ENCODE data around the gene MYO1E. TPM values are rescaled to one million over a fixed set of nuclear protein-coding genes. Genes with fewer than 3 reads are reported as not detected.

The MYO1E gene
- total and polyA plus RNA-seq, 7 experiments from 2014 or later, result 2.3 to 67.1 (median 3.7) TPM; not detected in 2

GRCh38 chr15:59330649-59331048 lies 42.0 kb downstream of the MYO1E start:
- Histone ChIP-seq H3K4me1 (ENCODE audit: control insufficient read depth in 2 of 2, insufficient read depth in 2 of 2, low read length in 2 of 2) (no peaks in the 10 kb centered on the region), H3K27me3 (ENCODE audit: control insufficient read depth in 2 of 2, insufficient read depth in 2 of 2, low read length in 2 of 2) (no peaks in the 10 kb centered on the region), H3K4me3 (ENCODE audit: low read length) (no peak overlapping the region), H3K9me3 (ENCODE audit: control insufficient read depth in 2 of 3, low read length in 3 of 3) (no peaks in the 10 kb centered on the region), H3K36me3 (ENCODE audit: control insufficient read depth in 2 of 3, insufficient read depth in 3 of 3, low read length in 3 of 3) (no peaks in the 10 kb centered on the region), H3K27ac (ENCODE audit: low read depth, low read length) (no peak overlapping the region)
- intact Hi-C loops (cut with micrococcal nuclease), result no loop called here
- no peak for ATAC-seq
- H3K9me3 Mint-ChIP-seq, result no peaks in the 10 kb centered on the region
- ChIA-PET POLR2A (no interaction called here), CTCF (no interaction called here)
- peaks cover 0 to 23% (median 6%) of the 10 kb centered on the region in 5 donors for H3K27me3 Mint-ChIP-seq
- H3K4me3 Mint-ChIP-seq, result no peak overlapping the region
- H3K4me1 Mint-ChIP-seq, result peaks cover 0 to 20% (median 0%) of the 10 kb centered on the region in 7 donors
- H3K27ac Mint-ChIP-seq, result no peak overlapping the region
- H3K36me3 Mint-ChIP-seq, result peaks cover 0 to 2% (median 0%) of the 10 kb centered on the region in 5 donors
- DNase-seq, result no peak

- no peak for ATAC-seq
These were observed 42.9 kb downstream of the MYO1E start for GRCh38 chr15:59329570-59330350.

GRCh38 chr15:59329091-59329490 lies 43.6 kb downstream of the MYO1E start:
- intact Hi-C loops (cut with micrococcal nuclease), result no loop called here
- Histone ChIP-seq H3K27me3 (ENCODE audit: control insufficient read depth in 2 of 2, insufficient read depth in 2 of 2, low read length in 2 of 2) (no peaks in the 10 kb centered on the region), H3K4me3 (ENCODE audit: low read length) (no peak overlapping the region), H3K36me3 (ENCODE audit: control insufficient read depth in 2 of 3, insufficient read depth in 3 of 3, low read length in 3 of 3) (no peaks in the 10 kb centered on the region), H3K4me1 (ENCODE audit: control insufficient read depth in 2 of 2, insufficient read depth in 2 of 2, low read length in 2 of 2) (no peaks in the 10 kb centered on the region), H3K9me3 (ENCODE audit: control insufficient read depth in 2 of 3, low read length in 3 of 3) (no peaks in the 10 kb centered on the region), H3K27ac (ENCODE audit: low read depth, low read length) (no peak overlapping the region)
- Mint-ChIP-seq H3K9me3 (no peaks in the 10 kb centered on the region), H3K36me3 (peaks cover 0 to 2% (median 0%) of the 10 kb centered on the region in 5 donors), H3K27ac (no peak overlapping the region), H3K27me3 (peaks cover 0 to 25% (median 6%) of the 10 kb centered on the region in 5 donors), H3K4me1 (peaks cover 0 to 20% (median 0%) of the 10 kb centered on the region in 7 donors), H3K4me3 (no peak overlapping the region)
- no peak for ATAC-seq
- DNase-seq, result no peak
- ChIA-PET CTCF (no interaction called here), POLR2A (no interaction called here)

More at GRCh38 chr15:59329570-59330350, 42.9 kb downstream of the MYO1E start:
- Histone ChIP-seq H3K9me3 (ENCODE audit: control insufficient read depth in 2 of 3, low read length in 3 of 3) (no peaks in the 10 kb centered on the region), H3K36me3 (ENCODE audit: control insufficient read depth in 2 of 3, insufficient read depth in 3 of 3, low read length in 3 of 3) (no peaks in the 10 kb centered on the region), H3K4me3 (ENCODE audit: low read length) (no peak overlapping the region), H3K27ac (ENCODE audit: low read depth, low read length) (no peak overlapping the region), H3K4me1 (ENCODE audit: control insufficient read depth in 2 of 2, insufficient read depth in 2 of 2, low read length in 2 of 2) (no peaks in the 10 kb centered on the region), H3K27me3 (ENCODE audit: control insufficient read depth in 2 of 2, insufficient read depth in 2 of 2, low read length in 2 of 2) (no peaks in the 10 kb centered on the region)
- H3K9me3 Mint-ChIP-seq, result no peaks in the 10 kb centered on the region
- H3K36me3 Mint-ChIP-seq, result peaks cover 0 to 2% (median 0%) of the 10 kb centered on the region in 5 donors
- H3K4me1 Mint-ChIP-seq, result peaks cover 0 to 20% (median 0%) of the 10 kb centered on the region in 7 donors
- POLR2A ChIA-PET, result no interaction called here
- CTCF ChIA-PET, result no interaction called here
- no peak for DNase-seq
- H3K27ac Mint-ChIP-seq, result no peak overlapping the region
- no peak overlapping the region for H3K4me3 Mint-ChIP-seq
- H3K27me3 Mint-ChIP-seq, result peaks cover 0 to 23% (median 6%) of the 10 kb centered on the region in 5 donors
- intact Hi-C loops (cut with micrococcal nuclease), result no loop called here

GRCh38 chr15:59327942-59328341 lies 44.7 kb downstream of the MYO1E start:
- Mint-ChIP-seq H3K27me3 (peaks cover 0 to 25% (median 6%) of the 10 kb centered on the region in 5 donors), H3K4me1 (peaks cover 0 to 13% (median 0%) of the 10 kb centered on the region in 7 donors), H3K36me3 (peaks cover 0 to 2% (median 0%) of the 10 kb centered on the region in 5 donors), H3K4me3 (no peak overlapping the region), H3K9me3 (no peaks in the 10 kb centered on the region), H3K27ac (peak overlapping the region in 1 of 9 donors; percentile 58)
- Histone ChIP-seq H3K9me3 (ENCODE audit: control insufficient read depth in 2 of 3, low read length in 3 of 3) (no peaks in the 10 kb centered on the region), H3K27me3 (ENCODE audit: control insufficient read depth in 2 of 2, insufficient read depth in 2 of 2, low read length in 2 of 2) (no peaks in the 10 kb centered on the region), H3K27ac (ENCODE audit: low read depth, low read length) (no peak overlapping the region), H3K36me3 (ENCODE audit: control insufficient read depth in 2 of 3, insufficient read depth in 3 of 3, low read length in 3 of 3) (no peaks in the 10 kb centered on the region), H3K4me3 (ENCODE audit: low read length) (no peak overlapping the region), H3K4me1 (ENCODE audit: control insufficient read depth in 2 of 2, insufficient read depth in 2 of 2, low read length in 2 of 2) (no peaks in the 10 kb centered on the region)
- intact Hi-C loops (cut with micrococcal nuclease), result no loop called here
- CTCF ChIA-PET, result no interaction called here
- POLR2A ChIA-PET, result no interaction called here
- ATAC-seq (peak; percentile 79), DNase-seq (no peak)

GRCh38 chr15:59326856-59327255 lies 45.8 kb downstream of the MYO1E start:
- Mint-ChIP-seq H3K9me3 (no peaks in the 10 kb centered on the region), H3K4me3 (no peak overlapping the region), H3K4me1 (peaks cover 0 to 19% (median 6%) of the 10 kb centered on the region in 7 donors), H3K27me3 (peaks cover 0 to 22% (median 6%) of the 10 kb centered on the region in 5 donors), H3K36me3 (peaks cover 0 to 2% (median 0%) of the 10 kb centered on the region in 5 donors), H3K27ac (no peak overlapping the region)
- no peak for ATAC-seq
- DNase-seq, result no peak
- Histone ChIP-seq H3K27ac (ENCODE audit: low read depth, low read length) (no peak overlapping the region), H3K4me3 (ENCODE audit: low read length) (no peak overlapping the region), H3K27me3 (ENCODE audit: control insufficient read depth in 2 of 2, insufficient read depth in 2 of 2, low read length in 2 of 2) (no peaks in the 10 kb centered on the region), H3K9me3 (ENCODE audit: control insufficient read depth in 2 of 3, low read length in 3 of 3) (no peaks in the 10 kb centered on the region), H3K36me3 (ENCODE audit: control insufficient read depth in 2 of 3, insufficient read depth in 3 of 3, low read length in 3 of 3) (no peaks in the 10 kb centered on the region), H3K4me1 (ENCODE audit: control insufficient read depth in 2 of 2, insufficient read depth in 2 of 2, low read length in 2 of 2) (no peaks in the 10 kb centered on the region)
- intact Hi-C loops (cut with micrococcal nuclease), result no loop called here
- ChIA-PET POLR2A (no interaction called here), CTCF (no interaction called here)

- Mint-ChIP-seq H3K4me3 (peak overlapping the region in 1 of 10 donors; percentile 15), H3K9me3 (peaks cover 0 to 15% (median 0%) of the 10 kb centered on the region in 11 donors), H3K36me3 (peaks cover 0 to 15% (median 0%) of the 10 kb centered on the region in 5 donors), H3K27ac (peak overlapping the region in 5 of 9 donors; percentile 1 to 69 (median 44)), H3K4me1 (peaks cover 0 to 15% (median 6%) of the 10 kb centered on the region in 7 donors), H3K27me3 (peaks cover 0 to 12% (median 0%) of the 10 kb centered on the region in 5 donors)
- POLR2A ChIA-PET, result no interaction called here
- H3K36me3 ChIP-seq (ENCODE audit: control insufficient read depth in 2 of 3, insufficient read depth in 3 of 3, low read length in 3 of 3), result no peaks in the 10 kb centered on the region
- no peak overlapping the region for H3K27ac ChIP-seq (ENCODE audit: low read depth, low read length)
- DNase-seq (no peak), ATAC-seq (no peak)
- no peaks in the 10 kb centered on the region for H3K4me1 ChIP-seq (ENCODE audit: control insufficient read depth in 2 of 2, insufficient read depth in 2 of 2, low read length in 2 of 2)
- H3K27me3 ChIP-seq (ENCODE audit: control insufficient read depth in 2 of 2, insufficient read depth in 2 of 2, low read length in 2 of 2), result no peaks in the 10 kb centered on the region
- H3K9me3 ChIP-seq (ENCODE audit: control insufficient read depth in 2 of 3, low read length in 3 of 3), result no peaks in the 10 kb centered on the region
- intact Hi-C loops (cut with micrococcal nuclease), result no loop called here
- H3K4me3 ChIP-seq (ENCODE audit: low read length), result no peak overlapping the region
- CTCF ChIA-PET, result no interaction called here
These were observed 50.5 kb downstream of the MYO1E start for GRCh38 chr15:59322056-59322759.

All from naive thymus-derived CD4-positive, alpha-beta T cell (primary cell).